T-helper 2 cell treated with Interferon-gamma antibody and Interleukin-4, amounts not matched to agents 5 μg/mL and 100 μg/mL, for 36 hours (primary cell): ENCODE results near the gene WSCD2.
"Not testable (repeated sequence)": the region's sequence is repeated elsewhere in the genome, so short reads cannot be mapped to it uniquely, and the experiment has no call there.

ENCODE experiments used
- DNase-seq: peaks from one replicate; pipeline ENCODE4 v3.0.0; 2021; ENCODE audit warnings: low spot score
- H3K27ac Mint-ChIP-seq: one replicate; pipeline ENCODE4 v1.8.0; 2021; ENCODE audit warnings: mild to moderate bottlenecking, mixed read lengths
- H3K27me3 Mint-ChIP-seq: one replicate; pipeline ENCODE4 v1.8.0; 2021; ENCODE audit warnings: low read depth, mixed read lengths
- H3K36me3 Mint-ChIP-seq: one replicate; pipeline ENCODE4 v1.8.0; 2021; ENCODE audit warnings: low read depth, mixed read lengths
- H3K4me1 Mint-ChIP-seq: one replicate; pipeline ENCODE4 v1.8.0; 2021; ENCODE audit warnings: low read depth, mixed read lengths
- H3K4me3 Mint-ChIP-seq: one replicate; pipeline ENCODE4 v1.8.0; 2022; ENCODE audit warnings: mild to moderate bottlenecking, moderate library complexity, mixed read lengths
- H3K9me3 Mint-ChIP-seq: one replicate; pipeline ENCODE4 v1.8.0; 2021; ENCODE audit warnings: mixed read lengths

Gene WSCD2

DNA sequence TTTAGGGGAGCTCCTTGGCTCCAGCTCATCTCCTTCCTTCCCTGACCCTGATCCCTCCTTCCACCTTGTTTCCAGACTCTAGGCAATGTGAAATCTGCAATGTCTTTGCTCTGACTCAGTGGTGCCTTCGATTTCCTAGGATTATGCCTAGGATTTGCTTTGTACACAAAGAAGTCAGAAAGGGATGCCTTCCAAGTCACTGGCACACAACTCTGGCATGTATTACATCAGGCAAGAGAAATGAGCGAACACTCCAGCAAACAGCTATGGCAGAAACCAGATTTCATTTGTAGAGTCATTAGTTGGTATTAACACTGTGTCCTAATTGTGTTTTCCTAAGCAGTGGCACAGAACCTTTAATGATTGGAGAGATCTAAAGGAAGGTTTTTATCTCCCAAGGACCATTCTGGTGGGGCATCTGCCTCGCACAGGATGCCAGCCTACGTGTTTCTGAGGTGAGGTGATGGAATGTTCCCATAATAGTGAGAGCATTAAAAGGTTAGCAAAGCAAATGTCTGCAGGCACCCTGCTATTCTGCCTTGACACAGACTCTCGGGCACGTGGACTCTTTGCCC, 84.9 kb downstream of the WSCD2 start:
- Mint-ChIP-seq H3K4me3 (no peak overlapping the region), H3K27ac (no peak overlapping the region), H3K9me3 (no peaks in the 10 kb centered on the region), H3K27me3 (no peaks in the 10 kb centered on the region), H3K36me3 (no peaks in the 10 kb centered on the region), H3K4me1 (no peaks in the 10 kb centered on the region)
- DNase-seq = no peak

DNA sequence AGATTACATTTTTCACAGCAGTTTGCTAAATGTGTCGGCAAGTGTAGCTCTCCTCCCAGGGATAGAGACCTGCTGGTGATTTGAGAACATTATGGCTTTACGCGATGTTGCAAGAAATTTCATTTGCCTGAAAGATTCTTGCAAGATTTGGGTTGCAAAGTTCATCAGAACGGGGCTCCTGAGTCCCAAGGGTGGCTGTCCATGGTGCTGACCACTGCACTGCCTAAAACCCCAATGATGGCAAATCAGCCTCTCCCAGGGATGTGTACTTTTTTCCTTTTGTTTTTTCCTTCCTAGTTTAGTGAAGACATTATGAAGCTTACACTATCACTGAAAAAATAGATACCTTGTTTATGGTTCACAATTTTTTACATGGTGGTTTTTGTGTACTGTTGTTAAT, 85.4 kb downstream of the WSCD2 start:
- no peaks in the 10 kb centered on the region for H3K9me3 Mint-ChIP-seq
- H3K36me3 Mint-ChIP-seq = no peaks in the 10 kb centered on the region
- H3K4me3 Mint-ChIP-seq = no peak overlapping the region
- H3K27me3 Mint-ChIP-seq = no peaks in the 10 kb centered on the region
- H3K27ac Mint-ChIP-seq = no peak overlapping the region
- no peak for DNase-seq
- H3K4me1 Mint-ChIP-seq = no peaks in the 10 kb centered on the region

DNA sequence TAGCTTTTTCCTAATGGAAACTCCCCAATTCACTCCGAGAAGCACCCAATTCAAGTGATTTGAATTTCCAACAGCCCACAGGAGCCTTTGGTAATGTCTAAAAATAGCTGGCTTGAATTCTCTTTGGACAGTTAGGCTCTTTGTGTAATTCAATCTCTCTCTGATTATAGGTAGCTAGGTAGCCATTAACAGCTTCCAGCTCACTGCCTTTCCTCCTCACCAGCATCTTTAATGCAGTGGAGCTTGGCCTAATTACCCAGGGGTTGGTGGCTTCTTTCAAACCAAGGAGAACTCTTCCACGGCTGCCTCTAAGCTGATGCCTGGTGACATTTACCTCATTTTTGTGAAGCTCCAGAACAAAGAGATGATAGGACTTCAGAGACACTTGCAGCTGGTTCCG, 86.4 kb downstream of the WSCD2 start:
- Mint-ChIP-seq H3K27me3 (no peaks in the 10 kb centered on the region), H3K9me3 (no peaks in the 10 kb centered on the region), H3K36me3 (no peaks in the 10 kb centered on the region), H3K4me1 (no peaks in the 10 kb centered on the region), H3K4me3 (no peak overlapping the region), H3K27ac (no peak overlapping the region)
- no peak for DNase-seq

DNA sequence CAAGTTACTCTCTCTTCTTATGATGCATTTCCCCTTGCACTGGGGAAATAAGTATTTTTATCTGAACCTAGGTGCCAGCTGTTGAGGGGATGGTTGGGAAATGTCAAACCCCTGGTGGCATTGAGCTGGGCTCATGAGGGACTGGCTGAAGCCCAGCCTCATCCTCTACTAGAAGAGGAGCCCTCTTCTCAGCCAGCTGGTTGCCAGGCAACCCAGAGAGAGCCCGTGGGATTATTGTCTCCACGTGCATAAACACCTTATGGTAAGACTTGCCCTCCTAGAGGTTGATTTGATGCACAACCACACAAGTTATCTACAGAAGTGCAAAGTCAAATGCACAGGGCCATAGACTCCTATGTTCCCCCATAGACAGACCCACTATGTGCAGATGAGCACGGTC, 89.8 kb downstream of the WSCD2 start:
- no peak for DNase-seq
- Mint-ChIP-seq H3K27ac (no peak overlapping the region), H3K4me1 (no peaks in the 10 kb centered on the region), H3K36me3 (no peaks in the 10 kb centered on the region), H3K9me3 (no peaks in the 10 kb centered on the region), H3K27me3 (no peaks in the 10 kb centered on the region), H3K4me3 (no peak overlapping the region)

DNA sequence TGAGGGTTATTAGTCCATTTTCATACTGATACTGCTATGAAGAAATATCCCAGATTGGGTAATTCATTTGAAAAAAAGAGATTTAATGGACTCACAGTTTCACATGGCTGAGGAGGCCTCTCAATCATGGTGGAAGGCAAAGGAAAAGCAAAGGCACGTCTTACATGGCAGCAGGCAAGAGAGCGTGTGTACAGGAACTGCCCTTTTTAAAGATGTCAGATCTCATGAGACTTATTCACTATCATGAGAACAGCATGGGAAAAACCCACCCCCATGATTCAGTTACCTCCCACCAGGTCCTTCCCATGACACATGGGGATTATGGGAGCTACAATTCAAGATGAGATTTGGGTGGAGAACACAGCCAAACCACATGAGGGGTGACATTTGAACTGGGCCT, 96.0 kb downstream of the WSCD2 start:
- H3K9me3 Mint-ChIP-seq, DNase-seq, H3K27me3 Mint-ChIP-seq, H3K36me3 Mint-ChIP-seq, H3K4me3 Mint-ChIP-seq, H3K4me1 Mint-ChIP-seq, H3K27ac Mint-ChIP-seq: not testable (repeated sequence)

DNA sequence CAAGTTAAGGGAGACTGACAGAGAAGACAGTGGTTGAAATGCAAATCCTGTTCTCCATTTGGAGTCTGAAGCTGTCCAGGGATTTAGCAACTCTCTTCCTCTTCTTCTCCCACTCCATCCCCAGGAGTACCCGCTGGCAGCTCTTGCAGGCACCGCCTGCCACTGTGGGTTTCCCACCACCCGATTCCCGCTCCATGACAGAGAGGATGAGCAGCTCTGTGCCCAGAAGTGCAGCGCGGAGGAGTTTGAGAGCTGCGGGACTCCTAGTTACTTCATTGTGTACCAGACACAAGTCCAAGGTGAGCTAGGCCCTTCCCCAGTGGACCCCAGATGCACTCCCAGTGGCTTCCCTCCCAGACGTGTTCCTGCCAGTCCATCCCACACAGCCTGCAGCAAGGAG, 97.8 kb downstream of the WSCD2 start:
- H3K36me3 Mint-ChIP-seq = no peaks in the 10 kb centered on the region

DNA sequence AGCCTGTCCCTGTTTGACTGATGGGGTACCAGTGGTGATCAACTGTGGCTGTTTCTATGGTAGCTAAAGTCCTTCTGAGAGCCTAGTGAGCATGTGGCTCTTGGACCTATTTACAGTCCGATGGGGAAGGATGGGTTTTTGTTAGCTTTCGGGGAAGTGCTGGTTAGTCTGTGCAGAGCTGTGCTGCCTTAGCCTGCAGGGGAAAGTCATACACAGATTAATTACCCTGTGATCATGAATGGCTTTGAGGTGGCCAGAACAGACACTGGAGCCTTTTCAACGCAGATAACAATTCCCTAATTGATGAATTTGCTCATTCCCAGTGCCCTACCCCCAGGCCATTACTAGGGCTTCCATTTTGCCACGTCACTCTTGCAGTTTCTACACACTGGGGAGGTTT, 99.7 kb downstream of the WSCD2 start:
- Mint-ChIP-seq H3K36me3 (no peaks in the 10 kb centered on the region), H3K27ac (no peak overlapping the region)

More for the DNA sequence above, 97.8 kb downstream of the WSCD2 start:
- no peaks in the 10 kb centered on the region for H3K27me3 Mint-ChIP-seq
- no peak for DNase-seq
- H3K9me3 Mint-ChIP-seq = no peaks in the 10 kb centered on the region
- H3K27ac Mint-ChIP-seq = no peak overlapping the region
- no peak overlapping the region for H3K4me3 Mint-ChIP-seq
- no peaks in the 10 kb centered on the region for H3K4me1 Mint-ChIP-seq

DNA sequence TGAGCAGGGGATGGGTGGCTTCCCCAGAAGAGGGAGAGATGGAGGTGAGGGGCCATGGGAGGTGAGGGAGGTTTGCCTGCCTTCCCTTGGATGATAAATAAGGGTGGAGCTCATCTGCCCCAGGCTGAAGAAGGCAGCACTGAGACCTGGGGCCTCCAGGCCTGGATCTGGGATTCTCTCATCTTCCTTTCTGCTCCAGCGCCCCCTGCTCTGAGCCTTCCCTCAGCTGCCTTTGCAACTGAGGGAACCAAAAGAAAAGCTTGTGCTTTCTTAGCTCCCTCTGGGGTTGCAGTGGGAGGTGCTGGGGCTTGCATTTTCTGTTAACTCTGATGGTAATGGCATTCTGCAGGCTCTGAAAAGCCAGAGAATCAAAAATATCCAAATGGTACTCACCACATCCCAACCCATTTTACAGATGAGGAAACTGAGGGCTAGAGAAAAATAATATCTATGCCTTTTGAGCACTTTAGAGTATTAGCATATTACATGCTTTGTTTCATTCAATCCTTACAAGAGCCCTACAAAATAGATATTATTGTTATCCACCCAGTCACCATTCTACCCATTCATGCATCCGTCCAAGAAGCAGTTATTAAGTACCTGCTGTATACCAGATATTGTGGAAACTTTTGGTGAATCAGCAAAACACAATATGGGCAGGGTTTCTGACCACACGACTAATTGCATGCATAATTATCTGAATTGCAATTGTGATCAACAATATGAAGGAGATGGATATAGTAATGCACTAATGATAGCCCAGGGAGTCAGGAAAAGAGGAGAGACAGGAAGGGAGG, 102.2 kb downstream of the WSCD2 start:
- Mint-ChIP-seq H3K9me3 (no peaks in the 10 kb centered on the region), H3K36me3 (no peaks in the 10 kb centered on the region), H3K4me1 (no peaks in the 10 kb centered on the region), H3K27me3 (no peaks in the 10 kb centered on the region), H3K4me3 (no peak overlapping the region), H3K27ac (no peak overlapping the region)
- DNase-seq = no peak

More for the DNA sequence above, 99.7 kb downstream of the WSCD2 start:
- Mint-ChIP-seq H3K4me3 (no peak overlapping the region), H3K9me3 (no peaks in the 10 kb centered on the region), H3K27me3 (no peaks in the 10 kb centered on the region), H3K4me1 (no peaks in the 10 kb centered on the region)
- DNase-seq = no peak

DNA sequence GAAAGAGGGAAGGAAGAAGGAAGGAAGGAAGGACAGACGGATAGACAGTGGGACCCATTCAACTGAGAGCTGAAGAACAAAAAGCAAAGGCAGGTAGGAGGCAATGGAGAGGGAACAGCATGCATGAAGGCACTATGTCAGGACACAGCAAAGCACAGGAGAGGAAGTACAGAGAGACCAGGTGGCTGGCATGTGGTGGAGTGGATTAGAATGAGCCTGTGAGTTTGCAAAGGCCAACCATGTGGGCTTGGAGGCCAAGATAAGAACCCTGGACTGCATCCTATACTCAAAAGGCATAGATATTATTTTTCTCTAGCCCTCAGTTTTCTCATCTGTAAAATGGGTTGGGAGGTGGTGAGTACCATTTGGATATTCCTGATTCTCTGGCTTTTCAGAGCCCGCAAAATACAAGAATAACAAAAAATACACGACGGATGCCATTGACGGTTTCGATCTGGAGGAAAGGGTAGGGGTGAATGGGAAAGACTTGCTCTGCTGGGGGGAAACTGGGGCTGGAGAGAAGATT, 102.9 kb downstream of the WSCD2 start:
- no peak overlapping the region for H3K4me3 Mint-ChIP-seq
- H3K36me3 Mint-ChIP-seq = no peaks in the 10 kb centered on the region
- H3K9me3 Mint-ChIP-seq = no peaks in the 10 kb centered on the region
- H3K27me3 Mint-ChIP-seq = no peaks in the 10 kb centered on the region
- no peaks in the 10 kb centered on the region for H3K4me1 Mint-ChIP-seq
- no peak overlapping the region for H3K27ac Mint-ChIP-seq
- no peak for DNase-seq

DNA sequence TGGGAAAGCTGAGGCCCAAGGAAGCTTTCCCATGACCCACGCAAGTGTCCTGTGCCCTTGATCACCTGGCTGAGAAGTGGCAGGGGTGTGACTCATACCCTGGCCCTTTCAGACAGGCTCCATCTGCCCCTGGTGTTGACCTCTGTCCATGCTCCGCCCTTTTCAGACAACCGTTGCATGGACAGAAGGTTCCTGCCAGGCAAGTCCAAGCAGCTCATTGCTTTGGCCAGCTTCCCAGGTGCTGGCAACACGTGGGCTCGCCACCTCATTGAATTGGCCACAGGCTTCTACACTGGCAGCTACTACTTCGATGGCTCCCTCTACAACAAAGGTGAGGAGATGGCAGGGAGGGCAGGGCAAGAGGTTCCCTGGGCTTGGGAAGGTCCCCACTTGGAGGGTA, 103.5 kb downstream of the WSCD2 start:
- Mint-ChIP-seq H3K27me3 (no peaks in the 10 kb centered on the region), H3K27ac (no peak overlapping the region), H3K9me3 (no peaks in the 10 kb centered on the region), H3K4me1 (no peaks in the 10 kb centered on the region), H3K4me3 (no peak overlapping the region), H3K36me3 (no peaks in the 10 kb centered on the region)
- DNase-seq = no peak

DNA sequence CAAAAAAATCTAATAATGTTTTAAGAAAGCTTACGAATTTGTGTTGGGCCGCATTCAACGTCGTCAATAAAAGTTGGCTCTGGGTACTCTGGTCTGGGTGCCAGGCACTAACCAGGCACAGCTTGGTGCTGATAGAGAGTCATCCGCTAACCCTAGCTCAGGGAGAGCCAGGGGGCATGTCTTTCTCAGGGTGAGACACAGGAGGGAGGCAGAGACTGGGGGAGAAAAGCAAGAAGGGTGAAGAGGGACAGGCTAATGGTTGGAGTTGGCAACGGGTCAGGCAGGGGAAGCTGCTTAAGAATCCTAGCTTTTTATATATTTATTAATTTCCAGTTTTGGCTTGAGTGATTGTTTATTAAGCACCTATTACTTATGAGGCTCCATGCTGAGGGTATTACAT, 105.1 kb downstream of the WSCD2 start:
- no peak for DNase-seq
- Mint-ChIP-seq H3K4me1 (no peaks in the 10 kb centered on the region), H3K9me3 (no peaks in the 10 kb centered on the region), H3K27ac (no peak overlapping the region), H3K4me3 (no peak overlapping the region), H3K27me3 (no peaks in the 10 kb centered on the region), H3K36me3 (no peaks in the 10 kb centered on the region)

DNA sequence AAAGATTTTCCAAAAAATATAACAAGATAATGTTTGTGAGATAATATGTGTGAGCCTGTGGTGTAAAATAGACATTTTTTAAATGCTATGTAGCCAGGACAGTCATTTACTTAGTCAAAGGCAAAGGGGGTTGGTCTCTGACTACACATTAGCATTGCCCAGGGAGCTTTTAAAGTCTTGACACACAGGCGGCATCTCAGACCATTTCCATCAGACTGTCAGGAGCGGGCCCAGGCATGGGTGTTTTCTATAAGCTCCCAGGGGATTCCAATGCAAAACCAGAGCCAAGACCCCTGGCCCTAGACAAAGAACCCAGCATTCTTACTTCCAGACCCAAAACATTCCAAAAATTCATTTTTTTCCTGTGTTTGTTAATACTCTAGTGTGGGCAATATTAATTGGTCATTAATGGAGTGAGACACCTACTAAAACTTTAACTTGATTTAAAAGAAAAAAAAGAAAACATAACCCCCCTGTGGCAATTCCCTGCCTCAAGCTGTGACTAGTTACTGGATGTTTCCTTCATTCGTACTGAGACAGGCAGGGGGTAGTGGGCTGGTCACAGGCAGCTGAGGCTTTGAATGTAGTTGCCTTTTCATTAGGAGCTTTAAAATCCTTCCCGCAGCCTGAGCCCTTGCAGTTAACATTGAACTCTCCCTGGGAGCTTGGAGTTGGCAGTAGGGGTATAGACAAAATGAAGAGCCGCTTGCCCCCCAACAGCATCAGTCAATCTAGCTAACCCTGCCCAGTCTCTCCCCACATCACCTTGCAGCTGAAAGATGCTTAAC, 106.3 kb downstream of the WSCD2 start:
- H3K36me3 Mint-ChIP-seq = no peaks in the 10 kb centered on the region
- H3K4me1 Mint-ChIP-seq = no peaks in the 10 kb centered on the region
- H3K4me3 Mint-ChIP-seq = no peak overlapping the region
- H3K27me3 Mint-ChIP-seq = no peaks in the 10 kb centered on the region
- no peak for DNase-seq
- H3K9me3 Mint-ChIP-seq = no peaks in the 10 kb centered on the region
- H3K27ac Mint-ChIP-seq = no peak overlapping the region

DNA sequence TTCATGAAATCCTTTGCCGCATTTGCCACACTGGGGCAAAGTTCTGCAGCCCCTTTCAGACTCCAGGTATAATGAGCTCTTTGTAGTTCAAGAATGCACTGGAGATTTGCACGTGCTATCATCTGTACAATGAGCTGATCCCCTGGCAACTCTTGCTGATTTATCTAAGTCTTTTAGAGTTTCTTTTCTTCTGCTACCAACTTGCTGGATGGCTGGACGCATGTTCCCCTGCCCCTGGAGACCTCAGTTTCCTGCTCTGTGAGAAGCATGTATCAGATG, 106.8 kb downstream of the WSCD2 start:
- Mint-ChIP-seq H3K4me1 (no peaks in the 10 kb centered on the region), H3K4me3 (no peak overlapping the region), H3K9me3 (no peaks in the 10 kb centered on the region), H3K36me3 (no peaks in the 10 kb centered on the region), H3K27me3 (no peaks in the 10 kb centered on the region), H3K27ac (no peak overlapping the region)
- no peak for DNase-seq

DNA sequence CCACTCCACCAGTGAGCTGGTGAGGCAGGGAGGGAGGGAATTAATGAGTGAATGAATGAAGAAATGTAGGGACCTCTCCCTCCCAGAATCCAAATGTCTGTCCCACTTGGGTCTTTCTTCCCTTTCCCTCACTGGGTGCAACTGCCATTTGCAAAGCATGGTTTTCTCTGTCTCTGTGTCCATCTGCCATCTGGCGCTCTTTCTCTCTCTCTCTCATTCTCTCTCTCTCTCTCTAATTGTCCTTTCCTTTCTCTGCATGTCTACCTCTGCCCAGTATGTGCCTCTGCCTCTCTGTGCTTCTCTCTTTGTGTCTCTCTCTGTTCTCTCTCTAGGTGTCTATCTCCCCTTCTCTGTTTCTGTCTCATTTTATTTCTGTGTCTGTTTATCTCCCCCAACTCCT, 107.3 kb downstream of the WSCD2 start:
- Mint-ChIP-seq H3K9me3 (no peaks in the 10 kb centered on the region), H3K4me3 (no peak overlapping the region), H3K27me3 (no peaks in the 10 kb centered on the region), H3K27ac (no peak overlapping the region), H3K36me3 (no peaks in the 10 kb centered on the region), H3K4me1 (no peaks in the 10 kb centered on the region)
- no peak for DNase-seq
